ENCODE results near the gene REEP3. TPM values are rescaled to one million over a fixed set of nuclear protein-coding genes. Genes with fewer than 3 reads are reported as not detected.
"Not testable (repeated sequence)": the region's sequence is repeated elsewhere in the genome, so short reads cannot be mapped to it uniquely, and the experiment has no call there.

REEP3 gene
- total RNA-seq, 4 donors from 2014 or later = 23.9 to 50.1 (median 36.7) TPM

- Histone ChIP-seq H3K4me3 (no peak overlapping the region), H3K27me3 (no peaks in the 10 kb centered on the region), H3K27ac (no peak overlapping the region), H3K36me3 (no peaks in the 10 kb centered on the region), H3K9me3 (no peaks in the 10 kb centered on the region), H3K4me1 (no peaks in the 10 kb centered on the region)
- in situ Hi-C loops (cut with MboI; ENCODE audit: low pct_ligation_motif_present in 1 of 4, low pct_unique_long_range_greater_than_20kb in 1 of 4, low sequenced_read_pairs in 3 of 4) (no loop called here), intact Hi-C loops (cut with DNase I; ENCODE audit: low total_unique reads) (no loop called here)
- no peak for TF ChIP-seq POLR2A (IDR thresholded peaks at IDR 0.05)
- TF ChIP-seq EP300 (IDR thresholded peaks at IDR 0.05; ENCODE audit: low read depth) = no peak
- DNase-seq = no peak
- WGBS, 2 donors (ENCODE audit: low coverage in 1 of 2) = 89 to 100% methylated on average over 5 of the region's 5 CpGs
Measured at GRCh38 chr10:63661347-63661746, 140.1 kb downstream of the REEP3 start.

- TF ChIP-seq POLR2A (IDR thresholded peaks at IDR 0.05) (no peak), CTCF (IDR thresholded peaks at IDR 0.05) (no peak)
- no peak overlapping the region for H3K4me3 ChIP-seq
- no peak overlapping the region for H3K27ac ChIP-seq
- intact Hi-C loops (cut with DNase I; ENCODE audit: low total_unique reads) (no loop called here), in situ Hi-C loops (cut with MboI; ENCODE audit: low pct_ligation_motif_present in 1 of 4, low pct_unique_long_range_greater_than_20kb in 1 of 4, low sequenced_read_pairs in 3 of 4) (no loop called here)
- no peaks in the 10 kb centered on the region for H3K36me3 ChIP-seq
- H3K4me1 ChIP-seq = no peaks in the 10 kb centered on the region
- H3K9me3 ChIP-seq = no peaks in the 10 kb centered on the region
- no peak for DNase-seq
- WGBS, 2 donors (ENCODE audit: low coverage in 1 of 2) = 71 to 79% methylated on average over 3 to 13 of the region's 13 CpGs
- no peaks in the 10 kb centered on the region for H3K27me3 ChIP-seq
Measured at GRCh38 chr10:63664341-63664885, 143.2 kb downstream of the REEP3 start.

GRCh38 chr10:63665006-63665580 lies 143.9 kb downstream of the REEP3 start:
- H3K27ac ChIP-seq = not testable (repeated sequence)
- 88 to 93% methylated on average over 9 to 10 of the region's 10 CpGs for WGBS, 2 donors (ENCODE audit: low coverage in 1 of 2)

GRCh38 chr10:63665670-63666134 lies 144.5 kb downstream of the REEP3 start:
- WGBS, 2 donors (ENCODE audit: low coverage in 1 of 2) = 67 to 90% methylated on average over 4 of the region's 4 CpGs
- H3K4me3 ChIP-seq = no peak overlapping the region
- no peaks in the 10 kb centered on the region for H3K36me3 ChIP-seq
- intact Hi-C loops (cut with DNase I; ENCODE audit: low total_unique reads) = no loop called here
- DNase-seq = no peak
- H3K27ac ChIP-seq = no peak overlapping the region
- H3K9me3 ChIP-seq = no peaks in the 10 kb centered on the region
- no peaks in the 10 kb centered on the region for H3K4me1 ChIP-seq
- no peaks in the 10 kb centered on the region for H3K27me3 ChIP-seq
- in situ Hi-C loops (cut with MboI; ENCODE audit: low pct_ligation_motif_present in 1 of 4, low pct_unique_long_range_greater_than_20kb in 1 of 4, low sequenced_read_pairs in 3 of 4) = no loop called here
- TF ChIP-seq CTCF (IDR thresholded peaks at IDR 0.05) = no peak
- TF ChIP-seq POLR2AphosphoS5 (IDR thresholded peaks at IDR 0.05) = no peak
- no peak for TF ChIP-seq EP300 (IDR thresholded peaks at IDR 0.05; ENCODE audit: low read depth)
- TF ChIP-seq POLR2A (IDR thresholded peaks at IDR 0.05) = no peak

More at GRCh38 chr10:63665006-63665580, 143.9 kb downstream of the REEP3 start:
- intact Hi-C loops (cut with DNase I; ENCODE audit: low total_unique reads); H3K36me3 ChIP-seq; DNase-seq; H3K9me3 ChIP-seq; H3K4me1 ChIP-seq; H3K4me3 ChIP-seq; in situ Hi-C loops (cut with MboI; ENCODE audit: low pct_ligation_motif_present in 1 of 4, low pct_unique_long_range_greater_than_20kb in 1 of 4, low sequenced_read_pairs in 3 of 4); H3K27me3 ChIP-seq: not testable (repeated sequence)

- 45 to 60% methylated on average over 4 of the region's 4 CpGs for WGBS, 2 donors (ENCODE audit: low coverage in 1 of 2)
- H3K36me3 ChIP-seq = no peaks in the 10 kb centered on the region
- peaks cover 0 to 9% (median 7%) of the 10 kb centered on the region in 4 donors for H3K4me1 ChIP-seq
- TF ChIP-seq CTCF (IDR thresholded peaks at IDR 0.05) (no peak), POLR2A (IDR thresholded peaks at IDR 0.05) (no peak), EP300 (IDR thresholded peaks at IDR 0.05; ENCODE audit: low read depth) (no peak), POLR2AphosphoS5 (IDR thresholded peaks at IDR 0.05) (no peak)
- intact Hi-C loops (cut with DNase I; ENCODE audit: low total_unique reads) = no loop called here
- no peak overlapping the region for H3K27ac ChIP-seq
- H3K27me3 ChIP-seq = no peaks in the 10 kb centered on the region
- H3K4me3 ChIP-seq = no peak overlapping the region
- in situ Hi-C loops (cut with MboI; ENCODE audit: low pct_ligation_motif_present in 1 of 4, low pct_unique_long_range_greater_than_20kb in 1 of 4, low sequenced_read_pairs in 3 of 4) = no loop called here
- H3K9me3 ChIP-seq = no peaks in the 10 kb centered on the region
- DNase-seq = no peak
Measured at GRCh38 chr10:63666836-63667383, 145.7 kb downstream of the REEP3 start.

All from transverse colon (tissue), 4 donors.